Measurements from ENCODE around the gene IL1F10. TPM values are rescaled to one million over a fixed set of nuclear protein-coding genes. Genes with fewer than 3 reads are reported as not detected.

Gene IL1F10
- total RNA-seq, 1 donor from 2014 or later: not detected

GRCh38 chr2:113111121-113111520 lies 43.4 kb downstream of the IL1F10 start:
- H3K36me3 Mint-ChIP-seq (ENCODE audit: unreplicated experiment): no peaks in the 10 kb centered on the region
- H3K27ac Mint-ChIP-seq (ENCODE audit: unreplicated experiment): no peak overlapping the region
- H3K27me3 Mint-ChIP-seq (ENCODE audit: unreplicated experiment): peaks cover 33% of the 10 kb centered on the region
- TF ChIP-seq CTCF (IDR thresholded peaks at IDR 0.05): no peak
- no peaks in the 10 kb centered on the region for H3K4me1 Mint-ChIP-seq (ENCODE audit: unreplicated experiment)
- no peaks in the 10 kb centered on the region for H3K9me3 Mint-ChIP-seq (ENCODE audit: unreplicated experiment)
- H3K4me3 Mint-ChIP-seq (ENCODE audit: unreplicated experiment): no peak overlapping the region
- DNase-seq (ENCODE audit: extremely low spot score, unreplicated experiment): no peak

- no peak for DNase-seq (ENCODE audit: extremely low spot score, unreplicated experiment)
- TF ChIP-seq CTCF (IDR thresholded peaks at IDR 0.05): no peak
- H3K27me3 Mint-ChIP-seq (ENCODE audit: unreplicated experiment): peaks cover 28% of the 10 kb centered on the region
- no peaks in the 10 kb centered on the region for H3K9me3 Mint-ChIP-seq (ENCODE audit: unreplicated experiment)
- H3K4me3 Mint-ChIP-seq (ENCODE audit: unreplicated experiment): no peak overlapping the region
- no peak overlapping the region for H3K27ac Mint-ChIP-seq (ENCODE audit: unreplicated experiment)
- no peaks in the 10 kb centered on the region for H3K4me1 Mint-ChIP-seq (ENCODE audit: unreplicated experiment)
- H3K36me3 Mint-ChIP-seq (ENCODE audit: unreplicated experiment): no peaks in the 10 kb centered on the region
These were observed 44.1 kb downstream of the IL1F10 start for GRCh38 chr2:113111823-113112287.

- Mint-ChIP-seq H3K9me3 (ENCODE audit: unreplicated experiment) (no peaks in the 10 kb centered on the region), H3K4me1 (ENCODE audit: unreplicated experiment) (no peaks in the 10 kb centered on the region), H3K36me3 (ENCODE audit: unreplicated experiment) (no peaks in the 10 kb centered on the region), H3K4me3 (ENCODE audit: unreplicated experiment) (no peak overlapping the region), H3K27ac (ENCODE audit: unreplicated experiment) (no peak overlapping the region), H3K27me3 (ENCODE audit: unreplicated experiment) (peaks cover 25% of the 10 kb centered on the region)
- no peak for DNase-seq (ENCODE audit: extremely low spot score, unreplicated experiment)
- no peak for TF ChIP-seq CTCF (IDR thresholded peaks at IDR 0.05)
These were observed 44.7 kb downstream of the IL1F10 start for GRCh38 chr2:113112441-113112840.

GRCh38 chr2:113112871-113113270 lies 45.1 kb downstream of the IL1F10 start:
- no peak for TF ChIP-seq CTCF (IDR thresholded peaks at IDR 0.05)
- no peak for DNase-seq (ENCODE audit: extremely low spot score, unreplicated experiment)

GRCh38 chr2:113113807-113114206 lies 46.0 kb downstream of the IL1F10 start:
- H3K27me3 Mint-ChIP-seq (ENCODE audit: unreplicated experiment): peaks cover 24% of the 10 kb centered on the region
- H3K4me3 Mint-ChIP-seq (ENCODE audit: unreplicated experiment): no peak overlapping the region
- no peak for DNase-seq (ENCODE audit: extremely low spot score, unreplicated experiment)
- no peaks in the 10 kb centered on the region for H3K9me3 Mint-ChIP-seq (ENCODE audit: unreplicated experiment)
- H3K36me3 Mint-ChIP-seq (ENCODE audit: unreplicated experiment): no peaks in the 10 kb centered on the region
- no peak overlapping the region for H3K27ac Mint-ChIP-seq (ENCODE audit: unreplicated experiment)
- no peak for TF ChIP-seq CTCF (IDR thresholded peaks at IDR 0.05)
- H3K4me1 Mint-ChIP-seq (ENCODE audit: unreplicated experiment): no peaks in the 10 kb centered on the region

More at GRCh38 chr2:113112871-113113270, 45.1 kb downstream of the IL1F10 start:
- H3K4me3 Mint-ChIP-seq (ENCODE audit: unreplicated experiment): no peak overlapping the region
- H3K9me3 Mint-ChIP-seq (ENCODE audit: unreplicated experiment): no peaks in the 10 kb centered on the region
- H3K4me1 Mint-ChIP-seq (ENCODE audit: unreplicated experiment): no peaks in the 10 kb centered on the region
- no peaks in the 10 kb centered on the region for H3K36me3 Mint-ChIP-seq (ENCODE audit: unreplicated experiment)
- peaks cover 25% of the 10 kb centered on the region for H3K27me3 Mint-ChIP-seq (ENCODE audit: unreplicated experiment)
- no peak overlapping the region for H3K27ac Mint-ChIP-seq (ENCODE audit: unreplicated experiment)

Measured in osteocyte (in vitro differentiated cells).